Esophagus muscularis mucosa (tissue), 4 donors: ENCODE data around the gene DDIT4L. TPM values are rescaled to one million over a fixed set of nuclear protein-coding genes. Genes with fewer than 3 reads are reported as not detected.

Source experiments
- DNase-seq: peaks from one replicate; pipeline ENCODE4 v3.0.0-alpha.2; 2017; ENCODE audit errors: extremely low spot score
- H3K27ac ChIP-seq, 4 donors: fragments of 200-600 bp; sonication (generic); replicated peaks in 1 of 4; 1 replicate in 3 of 4; 2 replicates in 1 of 4; pipeline ENCODE4 v1.5.1; 2016 to 2019; ENCODE audit warnings: mild to moderate bottlenecking in 1 of 4
- H3K27me3 ChIP-seq, 4 donors: fragments of 200-600 bp; sonication (generic); one replicate each; pipeline versions ENCODE4 v1.5.1 to v1.6.0; 2016 to 2019
- H3K36me3 ChIP-seq, 4 donors: fragments of 200-600 bp; sonication (generic); one replicate each; pipeline ENCODE4 v1.5.1; 2016 to 2019
- H3K4me1 ChIP-seq, 4 donors: fragments of 200-600 bp; sonication (generic); one replicate each; pipeline ENCODE4 v1.5.1; 2016 to 2019
- H3K4me3 ChIP-seq, 4 donors: fragments of 200-600 bp; sonication (generic); 1 replicate in 2 of 4; 2 replicates in 2 of 4; pipeline ENCODE4 v1.5.1; 2016 to 2019; ENCODE audit warnings: mild to moderate bottlenecking in 4 of 4, moderate library complexity in 1 of 4
- H3K9me3 ChIP-seq, 4 donors: fragments of 200-600 bp; sonication (generic); 1 replicate in 3 of 4; 2 replicates in 1 of 4; pipeline ENCODE4 v1.5.1; 2016 to 2019
- EP300 ChIP-seq: sonication (generic); formaldehyde crosslinking; IDR thresholded peaks from one replicate; pipeline ENCODE4 v1.6.1; 2017; ENCODE audit warnings: antibody characterized with exemption
- POLR2A ChIP-seq: fragments of 450-650 bp; IDR thresholded peaks from one replicate; pipeline ENCODE4 v1.6.1; 2017; ENCODE audit warnings: antibody characterized with exemption, moderate library complexity, mild to moderate bottlenecking, low read depth
- POLR2AphosphoS5 ChIP-seq, 2 donors: sonication (generic); formaldehyde crosslinking; IDR thresholded peaks; one replicate each; pipeline ENCODE4 v1.6.1; 2017; ENCODE audit warnings: antibody characterized with exemption in 2 of 2
- WGBS: methylation state at CpG from one replicate; pipeline ENCODE4 v1.1.5; 2018; 5-methylcytosine and 5-hydroxymethylcytosine counted together
- intact Hi-C: fragments of 100-400 bp; cut with DNase I; formaldehyde crosslinking; loops from one replicate; pipeline ENCODE4 v1.15.1; 2023
- total RNA-seq, 4 donors: library from RNA; depleted of rRNA; stranded (reverse); fragments of >200 nt; gene quantifications; one replicate each; pipeline versions ENCODE4 v1.1.0 to v1.2.1, GENCODE V29; 2016
- TF ChIP-seq, protein P1 (sequence below), 3 experiments: fragments of 200-600 bp in 2 of 3; fragments of 450-650 bp in 1 of 3; sonication (generic) in 2 of 3; IDR thresholded peaks; one replicate each; pipeline ENCODE4 v1.5.1; 2017 to 2019; ENCODE audit warnings: antibody characterized with exemption in 3 of 3, mild to moderate bottlenecking in 2 of 3, moderate library complexity in 1 of 3

DDIT4L gene
- 1 to 10 TPM in 2 of 4 donors, under 1 TPM in 2; 0.75 to 2.1 (median 1.00) TPM for total RNA-seq

DNA sequence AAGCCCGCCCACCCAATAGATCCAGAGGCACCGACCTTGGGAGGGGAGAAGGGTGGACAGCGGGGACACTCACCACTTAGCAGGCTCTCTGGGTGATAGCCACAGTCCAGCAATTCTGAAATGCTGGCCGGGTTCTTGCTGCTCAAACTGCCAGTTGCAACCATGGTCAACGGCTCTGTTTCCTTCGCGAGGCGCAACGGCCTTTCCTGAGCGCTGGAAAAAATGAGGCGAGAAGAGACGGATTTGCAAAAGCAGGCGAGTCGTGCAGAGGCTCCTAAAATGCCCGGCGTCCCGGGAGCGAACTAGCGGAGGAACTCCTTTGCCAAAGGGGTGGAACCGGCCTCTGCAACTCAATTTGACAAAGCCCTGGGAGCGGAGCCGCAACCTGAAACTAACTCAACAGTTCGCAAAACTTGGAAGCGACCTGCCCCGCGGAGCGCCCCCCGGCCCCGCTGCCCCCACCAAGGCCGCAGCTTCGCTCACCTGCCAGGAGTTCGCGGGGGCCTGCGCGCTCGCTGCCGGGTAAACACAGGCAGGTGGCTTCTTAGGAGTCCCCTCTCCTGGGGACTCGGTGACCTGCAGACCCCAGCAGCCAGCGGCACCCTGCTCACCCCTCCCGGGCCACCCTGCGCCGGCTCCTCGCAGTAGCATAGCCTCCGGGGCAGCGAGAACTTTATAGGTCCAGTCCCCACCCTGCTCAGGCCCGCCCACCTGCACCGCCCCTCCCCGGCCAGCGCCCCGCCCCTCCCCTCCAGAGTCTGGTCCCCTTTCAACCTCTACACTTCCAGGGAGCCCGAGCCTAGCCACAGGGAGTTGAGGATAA is at the start of gene DDIT4L:
Gene DDIT4L (minus strand): TSS at position 649 of the 823 bp plus-strand sequence. CDS start 485 bp downstream, at position 164.
- Histone ChIP-seq H3K27ac (peak within 1 kb of the TSS; percentile 10 to 64 (median 54)), H3K27me3 (no peaks in the 10 kb centered on the region), H3K9me3 (no peaks in the 10 kb centered on the region), H3K4me1 (peaks cover 13 to 23% (median 20%) of the 10 kb centered on the region in 4 donors), H3K36me3 (no peaks in the 10 kb centered on the region), H3K4me3 (peak within 1 kb of the TSS; percentile 64 to 84 (median 72))
- DNase-seq = no peak
- intact Hi-C loops = no loop called here
- WGBS = 3% methylated on average over 18 of the region's 51 CpGs
- TF ChIP-seq POLR2AphosphoS5 (IDR thresholded peaks at IDR 0.05) (peak in 1 of 2 donors; percentile 2), POLR2A (no peak)

- no peak overlapping the region for H3K4me3 ChIP-seq
- no peaks in the 10 kb centered on the region for H3K4me1 ChIP-seq
- intact Hi-C loops = no loop called here
- no peaks in the 10 kb centered on the region for H3K36me3 ChIP-seq
- no peak for TF ChIP-seq EP300
- DNase-seq = no peak
- WGBS = 67% methylated on average over 2 of the region's 2 CpGs
- H3K9me3 ChIP-seq = peaks cover 0 to 4% (median 0%) of the 10 kb centered on the region in 4 donors
- H3K27me3 ChIP-seq = no peaks in the 10 kb centered on the region
- no peak overlapping the region for H3K27ac ChIP-seq
Measured at GRCh38 chr4:100240008-100240407, 49.7 kb upstream of the DDIT4L start.

DNA sequence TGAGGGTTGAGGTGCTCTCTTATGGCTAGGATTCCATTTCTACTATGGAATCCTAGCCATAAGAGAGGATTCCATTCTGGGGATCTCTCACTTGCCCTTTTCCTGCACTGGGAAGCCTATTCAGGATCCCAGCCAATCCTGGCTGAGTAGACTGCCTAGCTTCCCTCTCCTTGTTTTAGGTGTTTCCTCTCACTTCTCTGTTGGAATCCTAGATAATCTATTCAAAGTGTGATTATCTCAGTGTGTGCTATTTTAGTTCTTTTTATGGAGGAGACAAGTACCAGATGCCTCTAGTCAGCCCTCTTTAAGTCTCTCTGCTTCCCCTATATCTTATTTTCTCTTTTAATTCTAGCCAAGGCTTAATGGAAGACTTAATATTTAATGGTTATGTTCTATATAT is 34.5 kb upstream of the DDIT4L start:
- DNase-seq = no peak
- no peak for TF ChIP-seq POLR2AphosphoS5 (IDR thresholded peaks at IDR 0.05)
- no peak for TF ChIP-seq EP300
- TF ChIP-seq POLR2A = no peak
- TF ChIP-seq, protein P1, sequence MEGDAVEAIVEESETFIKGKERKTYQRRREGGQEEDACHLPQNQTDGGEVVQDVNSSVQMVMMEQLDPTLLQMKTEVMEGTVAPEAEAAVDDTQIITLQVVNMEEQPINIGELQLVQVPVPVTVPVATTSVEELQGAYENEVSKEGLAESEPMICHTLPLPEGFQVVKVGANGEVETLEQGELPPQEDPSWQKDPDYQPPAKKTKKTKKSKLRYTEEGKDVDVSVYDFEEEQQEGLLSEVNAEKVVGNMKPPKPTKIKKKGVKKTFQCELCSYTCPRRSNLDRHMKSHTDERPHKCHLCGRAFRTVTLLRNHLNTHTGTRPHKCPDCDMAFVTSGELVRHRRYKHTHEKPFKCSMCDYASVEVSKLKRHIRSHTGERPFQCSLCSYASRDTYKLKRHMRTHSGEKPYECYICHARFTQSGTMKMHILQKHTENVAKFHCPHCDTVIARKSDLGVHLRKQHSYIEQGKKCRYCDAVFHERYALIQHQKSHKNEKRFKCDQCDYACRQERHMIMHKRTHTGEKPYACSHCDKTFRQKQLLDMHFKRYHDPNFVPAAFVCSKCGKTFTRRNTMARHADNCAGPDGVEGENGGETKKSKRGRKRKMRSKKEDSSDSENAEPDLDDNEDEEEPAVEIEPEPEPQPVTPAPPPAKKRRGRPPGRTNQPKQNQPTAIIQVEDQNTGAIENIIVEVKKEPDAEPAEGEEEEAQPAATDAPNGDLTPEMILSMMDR (IDR thresholded peaks at IDR 0.05) = no peak
- no peaks in the 10 kb centered on the region for H3K27me3 ChIP-seq
- H3K4me1 ChIP-seq = no peaks in the 10 kb centered on the region
- H3K36me3 ChIP-seq = no peaks in the 10 kb centered on the region
- H3K9me3 ChIP-seq = peaks cover 0 to 28% (median 5%) of the 10 kb centered on the region in 4 donors
- no peak overlapping the region for H3K4me3 ChIP-seq
- H3K27ac ChIP-seq = no peak overlapping the region
- intact Hi-C loops = no loop called here

- Histone ChIP-seq H3K36me3 (no peaks in the 10 kb centered on the region), H3K4me3 (no peak overlapping the region), H3K27ac (no peak overlapping the region), H3K4me1 (no peaks in the 10 kb centered on the region), H3K27me3 (no peaks in the 10 kb centered on the region), H3K9me3 (peaks cover 0 to 28% (median 5%) of the 10 kb centered on the region in 4 donors)
- DNase-seq = no peak
- no peak for TF ChIP-seq POLR2A
- no peak for TF ChIP-seq POLR2AphosphoS5 (IDR thresholded peaks at IDR 0.05)
- TF ChIP-seq EP300 = no peak
- TF ChIP-seq, protein P1 (IDR thresholded peaks at IDR 0.05) = no peak
- intact Hi-C loops = no loop called here
Measured at GRCh38 chr4:100224160-100224559, 33.9 kb upstream of the DDIT4L start.

DNA sequence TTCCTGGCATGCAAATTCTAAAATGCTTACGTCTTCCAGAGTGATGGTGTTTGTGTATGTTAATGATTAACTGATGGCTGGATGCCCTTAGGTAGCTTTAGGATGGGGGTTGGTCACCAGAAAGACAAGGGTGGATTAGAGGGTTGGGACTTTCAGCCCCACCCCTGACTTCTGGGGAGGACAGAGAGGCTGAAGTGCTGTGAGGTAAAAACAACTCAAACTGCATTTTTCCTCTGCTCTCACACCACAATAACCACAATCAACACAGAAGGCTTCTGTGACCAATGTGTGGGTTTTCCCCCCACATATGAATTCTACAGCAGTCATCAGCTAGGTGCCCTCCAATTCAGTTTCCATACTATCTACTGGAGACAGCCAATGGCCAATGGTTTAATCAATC is 18.7 kb upstream of the DDIT4L start:
- intact Hi-C loops = no loop called here
- Histone ChIP-seq H3K4me3 (no peak overlapping the region), H3K27me3 (no peaks in the 10 kb centered on the region), H3K4me1 (no peaks in the 10 kb centered on the region), H3K36me3 (no peaks in the 10 kb centered on the region), H3K9me3 (no peaks in the 10 kb centered on the region), H3K27ac (no peak overlapping the region)
- DNase-seq = no peak
- TF ChIP-seq POLR2AphosphoS5 (IDR thresholded peaks at IDR 0.05) (no peak), EP300 (no peak), POLR2A (no peak)
- TF ChIP-seq, protein P1 (IDR thresholded peaks at IDR 0.05) = no peak
- WGBS = 22% methylated on average over 1 of the region's 1 CpG

- no peaks in the 10 kb centered on the region for H3K36me3 ChIP-seq
- H3K27ac ChIP-seq = no peak overlapping the region
- 91% methylated on average over 3 of the region's 3 CpGs for WGBS
- no peaks in the 10 kb centered on the region for H3K27me3 ChIP-seq
- H3K4me3 ChIP-seq = no peak overlapping the region
- no peak for DNase-seq
- no peak for TF ChIP-seq POLR2A
- intact Hi-C loops = no loop called here
- no peaks in the 10 kb centered on the region for H3K9me3 ChIP-seq
- no peaks in the 10 kb centered on the region for H3K4me1 ChIP-seq
Measured at GRCh38 chr4:100208459-100208858, 18.2 kb upstream of the DDIT4L start.
